ENCODE results near the gene VPS13A.

DNA sequence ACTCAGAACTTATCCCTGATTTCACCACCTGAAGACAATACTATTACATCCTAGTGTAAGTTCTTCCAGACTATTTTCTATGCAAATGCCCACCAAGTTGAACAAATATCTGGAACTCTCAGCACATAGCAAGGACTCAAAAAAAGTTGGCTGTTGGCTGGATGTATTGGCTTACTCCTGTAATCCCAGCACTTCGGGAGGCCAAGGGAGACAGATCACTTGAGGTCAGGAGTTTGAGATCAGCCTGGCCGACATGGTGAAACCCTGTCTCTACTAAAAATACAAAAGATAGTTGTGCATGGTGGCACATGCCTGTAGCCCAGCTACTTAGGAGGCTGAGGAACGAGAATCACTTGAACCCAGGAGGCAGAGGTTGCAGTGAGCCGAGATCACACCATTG lies 15.0 kb upstream of the VPS13A start:
- TF ChIP-seq, protein P1, sequence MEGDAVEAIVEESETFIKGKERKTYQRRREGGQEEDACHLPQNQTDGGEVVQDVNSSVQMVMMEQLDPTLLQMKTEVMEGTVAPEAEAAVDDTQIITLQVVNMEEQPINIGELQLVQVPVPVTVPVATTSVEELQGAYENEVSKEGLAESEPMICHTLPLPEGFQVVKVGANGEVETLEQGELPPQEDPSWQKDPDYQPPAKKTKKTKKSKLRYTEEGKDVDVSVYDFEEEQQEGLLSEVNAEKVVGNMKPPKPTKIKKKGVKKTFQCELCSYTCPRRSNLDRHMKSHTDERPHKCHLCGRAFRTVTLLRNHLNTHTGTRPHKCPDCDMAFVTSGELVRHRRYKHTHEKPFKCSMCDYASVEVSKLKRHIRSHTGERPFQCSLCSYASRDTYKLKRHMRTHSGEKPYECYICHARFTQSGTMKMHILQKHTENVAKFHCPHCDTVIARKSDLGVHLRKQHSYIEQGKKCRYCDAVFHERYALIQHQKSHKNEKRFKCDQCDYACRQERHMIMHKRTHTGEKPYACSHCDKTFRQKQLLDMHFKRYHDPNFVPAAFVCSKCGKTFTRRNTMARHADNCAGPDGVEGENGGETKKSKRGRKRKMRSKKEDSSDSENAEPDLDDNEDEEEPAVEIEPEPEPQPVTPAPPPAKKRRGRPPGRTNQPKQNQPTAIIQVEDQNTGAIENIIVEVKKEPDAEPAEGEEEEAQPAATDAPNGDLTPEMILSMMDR (conservative IDR thresholded peaks at IDR 0.05; ENCODE audit: low read depth, low read length): no peak
- TF ChIP-seq EZH2 (IDR thresholded peaks at IDR 0.05; ENCODE audit: borderline replicate concordance, low read depth, low read length, poor library complexity, severe bottlenecking): no peak
